Gastroesophageal sphincter (tissue), 3 donors: ENCODE results near the gene SPIN1.

Source experiments
- CTCF ChIP-seq, 4 experiments: fragments of 200-600 bp in 2 of 4; fragments of 450-650 bp in 2 of 4; sonication (generic) in 1 of 4; IDR thresholded peaks; one replicate each; pipeline ENCODE4 v1.5.1; 2017 to 2019; ENCODE audit warnings: antibody characterized with exemption in 4 of 4, mild to moderate bottlenecking in 2 of 4, moderate library complexity in 2 of 4
- POLR2AphosphoS5 ChIP-seq: sonication (generic); formaldehyde crosslinking; IDR thresholded peaks from one replicate; pipeline ENCODE4 v1.6.1; 2017; ENCODE audit warnings: antibody characterized with exemption

GRCh38 chr9:88387552-88388202, 567 bp upstream of the SPIN1 start:
- no peak for TF ChIP-seq CTCF (IDR thresholded peaks at IDR 0.05)
- TF ChIP-seq POLR2AphosphoS5: no peak
